Measurements from ENCODE around the gene SMCHD1. TPM values are rescaled to one million over a fixed set of nuclear protein-coding genes. Genes with fewer than 3 reads are reported as not detected.
"Not testable (repeated sequence)": the region's sequence is repeated elsewhere in the genome, so short reads cannot be mapped to it uniquely, and the experiment has no call there.

The SMCHD1 gene
- total RNA-seq, 1 donor from 2014 or later = 98.4 TPM

GRCh38 chr18:2777241-2777640 is 121.7 kb downstream of the SMCHD1 start:
- Mint-ChIP-seq H3K4me3 (no peak overlapping the region), H3K27me3 (no peaks in the 10 kb centered on the region), H3K4me1 (peaks cover 4% of the 10 kb centered on the region), H3K36me3 (ENCODE audit: low read depth) (peaks cover 65% of the 10 kb centered on the region), H3K27ac (no peak overlapping the region), H3K9me3 (no peaks in the 10 kb centered on the region)
- intact Hi-C loops (cut with micrococcal nuclease) = no loop called here
- DNase-seq = no peak

GRCh38 chr18:2780750-2781149 is 125.2 kb downstream of the SMCHD1 start:
- H3K4me1 Mint-ChIP-seq = peaks cover 6% of the 10 kb centered on the region
- intact Hi-C loops (cut with micrococcal nuclease) = loop anchor here (5.0 kb wide), 1 partner anchor 142 kb away; no protein-coding TSS in a partner anchor
- no peaks in the 10 kb centered on the region for H3K9me3 Mint-ChIP-seq
- peaks cover 58% of the 10 kb centered on the region for H3K36me3 Mint-ChIP-seq (ENCODE audit: low read depth)
- no peak for DNase-seq
- H3K27me3 Mint-ChIP-seq = no peaks in the 10 kb centered on the region
- peak overlapping the region; percentile 5 for H3K27ac Mint-ChIP-seq
- no peak overlapping the region for H3K4me3 Mint-ChIP-seq

GRCh38 chr18:2787225-2787624 is 131.7 kb downstream of the SMCHD1 start:
- no peak overlapping the region for H3K4me3 Mint-ChIP-seq
- intact Hi-C loops (cut with micrococcal nuclease) = no loop called here
- peaks cover 7% of the 10 kb centered on the region for H3K4me1 Mint-ChIP-seq
- no peaks in the 10 kb centered on the region for H3K27me3 Mint-ChIP-seq
- no peak for DNase-seq
- peaks cover 48% of the 10 kb centered on the region for H3K36me3 Mint-ChIP-seq (ENCODE audit: low read depth)
- H3K27ac Mint-ChIP-seq = peak overlapping the region; percentile 68
- H3K9me3 Mint-ChIP-seq = no peaks in the 10 kb centered on the region

DNA sequence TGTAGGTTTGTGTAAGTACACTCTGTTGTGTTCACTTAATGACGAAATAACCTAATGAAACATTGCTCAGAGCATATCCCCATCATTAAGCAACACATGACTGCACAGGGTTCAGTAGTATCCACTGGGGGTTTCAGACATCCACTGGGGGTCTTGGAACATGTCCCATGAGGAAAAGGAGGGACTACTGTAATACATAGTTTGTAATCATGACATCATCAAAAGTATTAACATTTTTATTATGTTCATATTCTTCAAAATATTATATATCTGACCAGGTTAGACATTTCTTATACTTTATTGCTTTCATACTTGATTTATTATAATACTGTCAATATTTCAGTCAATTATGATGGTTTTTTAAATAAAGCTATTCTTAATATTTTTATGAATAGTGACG is 136.9 kb downstream of the SMCHD1 start:
- Mint-ChIP-seq H3K36me3 (ENCODE audit: low read depth) (peaks cover 54% of the 10 kb centered on the region), H3K27ac (no peak overlapping the region), H3K9me3 (no peaks in the 10 kb centered on the region), H3K27me3 (no peaks in the 10 kb centered on the region), H3K4me3 (no peak overlapping the region), H3K4me1 (no peaks in the 10 kb centered on the region)
- intact Hi-C loops (cut with micrococcal nuclease) = no loop called here
- DNase-seq = no peak

DNA sequence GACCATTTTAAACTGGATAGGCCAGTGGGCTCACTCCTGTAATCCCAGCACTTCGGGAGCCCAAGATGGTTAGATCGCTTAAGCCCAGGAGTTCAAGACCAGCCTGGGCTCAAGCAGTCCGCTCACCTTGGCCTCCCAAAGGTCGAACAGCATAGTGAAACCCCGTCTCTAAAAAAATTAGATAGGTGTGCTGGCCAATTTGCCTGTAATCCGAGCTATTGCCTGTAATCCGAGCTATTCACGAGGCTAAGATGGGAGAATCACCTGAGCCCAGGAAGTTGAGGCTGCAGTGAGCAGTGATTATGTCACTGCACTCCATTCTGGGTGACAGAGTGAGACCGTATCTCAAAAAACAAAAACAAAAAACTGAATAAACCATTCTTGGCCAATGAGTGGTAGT is 138.6 kb downstream of the SMCHD1 start:
- Mint-ChIP-seq H3K36me3 (ENCODE audit: low read depth) (peaks cover 61% of the 10 kb centered on the region), H3K27ac (no peak overlapping the region), H3K9me3 (no peaks in the 10 kb centered on the region), H3K4me3 (no peak overlapping the region), H3K4me1 (no peaks in the 10 kb centered on the region), H3K27me3 (no peaks in the 10 kb centered on the region)
- intact Hi-C loops (cut with micrococcal nuclease) = no loop called here
- DNase-seq = no peak

DNA sequence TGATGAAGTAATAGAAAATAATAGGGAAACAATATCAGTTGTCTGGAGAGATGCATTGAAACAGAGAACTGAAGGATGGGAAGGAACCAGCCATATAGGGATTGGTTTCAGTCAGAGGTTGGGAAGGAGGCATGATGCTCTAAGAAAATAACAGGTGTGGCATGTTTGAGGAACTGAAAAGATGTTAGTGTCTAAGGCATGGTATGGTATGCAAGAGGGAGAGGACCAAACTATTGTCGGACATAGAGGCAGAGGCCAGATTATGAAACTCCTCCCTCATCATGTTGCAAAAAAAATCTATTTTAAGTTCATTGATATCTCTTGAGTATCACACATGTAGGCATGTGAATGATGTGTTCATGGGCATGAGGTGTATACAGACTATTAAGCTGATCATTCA is 142.4 kb downstream of the SMCHD1 start:
- intact Hi-C loops (cut with micrococcal nuclease) = no loop called here
- Mint-ChIP-seq H3K27ac (no peak overlapping the region), H3K36me3 (ENCODE audit: low read depth) (peaks cover 63% of the 10 kb centered on the region), H3K27me3 (no peaks in the 10 kb centered on the region), H3K9me3 (no peaks in the 10 kb centered on the region), H3K4me3 (no peak overlapping the region), H3K4me1 (no peaks in the 10 kb centered on the region)
- no peak for DNase-seq

DNA sequence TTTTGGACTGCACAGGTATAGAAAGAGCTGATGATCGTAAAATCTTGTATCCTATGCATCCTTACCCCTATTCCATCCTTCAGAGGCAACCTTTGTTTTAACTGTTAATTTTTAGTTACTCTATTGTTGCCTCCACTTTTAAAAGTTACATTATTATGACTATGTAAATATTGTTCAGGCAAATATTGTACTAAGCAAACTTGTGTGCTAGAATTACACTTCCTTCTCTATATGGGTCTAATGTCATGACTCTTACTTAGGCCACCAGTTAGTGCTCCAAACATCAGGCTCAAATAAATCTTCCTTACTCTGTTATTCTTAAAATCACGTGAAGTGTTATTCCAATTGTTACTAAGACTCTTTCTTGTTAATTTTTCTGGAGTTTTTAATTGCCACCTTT is 143.8 kb downstream of the SMCHD1 start:
- Mint-ChIP-seq H3K36me3 (ENCODE audit: low read depth) (peaks cover 64% of the 10 kb centered on the region), H3K4me3 (no peak overlapping the region), H3K27me3 (no peaks in the 10 kb centered on the region), H3K9me3 (no peaks in the 10 kb centered on the region), H3K27ac (no peak overlapping the region), H3K4me1 (no peaks in the 10 kb centered on the region)
- no peak for DNase-seq
- intact Hi-C loops (cut with micrococcal nuclease) = no loop called here

GRCh38 chr18:2805970-2806943 is 150.7 kb downstream of the SMCHD1 start:
- H3K4me1 Mint-ChIP-seq = peaks cover 3% of the 10 kb centered on the region
- no peak overlapping the region for H3K27ac Mint-ChIP-seq
- no peak overlapping the region for H3K4me3 Mint-ChIP-seq
- peaks cover under 1% of the 10 kb centered on the region for H3K27me3 Mint-ChIP-seq
- DNase-seq = peak; percentile 44
- H3K9me3 Mint-ChIP-seq = peaks cover 10% of the 10 kb centered on the region
- H3K36me3 Mint-ChIP-seq (ENCODE audit: low read depth) = peaks cover 35% of the 10 kb centered on the region
- intact Hi-C loops (cut with micrococcal nuclease) = no loop called here

GRCh38 chr18:2808640-2809039 is 153.1 kb downstream of the SMCHD1 start:
- H3K27me3 Mint-ChIP-seq; H3K4me3 Mint-ChIP-seq; H3K4me1 Mint-ChIP-seq; H3K27ac Mint-ChIP-seq; intact Hi-C loops (cut with micrococcal nuclease): not testable (repeated sequence)
- peak; percentile 52 for DNase-seq
- Mint-ChIP-seq H3K9me3 (peaks cover 21% of the 10 kb centered on the region), H3K36me3 (ENCODE audit: low read depth) (peaks cover 25% of the 10 kb centered on the region)

GRCh38 chr18:2809666-2810183 is 154.2 kb downstream of the SMCHD1 start:
- H3K4me3 Mint-ChIP-seq, H3K4me1 Mint-ChIP-seq, H3K27me3 Mint-ChIP-seq, H3K27ac Mint-ChIP-seq: not testable (repeated sequence)
- H3K36me3 Mint-ChIP-seq (ENCODE audit: low read depth) = peaks cover 22% of the 10 kb centered on the region
- peaks cover 25% of the 10 kb centered on the region for H3K9me3 Mint-ChIP-seq
- intact Hi-C loops (cut with micrococcal nuclease) = loop anchor here (10.0 kb wide), 1 partner anchor 345 kb away; no protein-coding TSS in a partner anchor
- DNase-seq = peak; percentile 55

- Mint-ChIP-seq H3K27ac (no peak overlapping the region), H3K4me3 (no peak overlapping the region), H3K36me3 (ENCODE audit: low read depth) (peaks cover 12% of the 10 kb centered on the region), H3K9me3 (peaks cover 32% of the 10 kb centered on the region), H3K4me1 (peaks cover 3% of the 10 kb centered on the region), H3K27me3 (peaks cover 3% of the 10 kb centered on the region)
- DNase-seq = no peak
- intact Hi-C loops (cut with micrococcal nuclease) = loop anchor here (10.0 kb wide), 1 partner anchor 343 kb away; no protein-coding TSS in a partner anchor
Measured at GRCh38 chr18:2811416-2811815, 155.9 kb downstream of the SMCHD1 start.

DNA sequence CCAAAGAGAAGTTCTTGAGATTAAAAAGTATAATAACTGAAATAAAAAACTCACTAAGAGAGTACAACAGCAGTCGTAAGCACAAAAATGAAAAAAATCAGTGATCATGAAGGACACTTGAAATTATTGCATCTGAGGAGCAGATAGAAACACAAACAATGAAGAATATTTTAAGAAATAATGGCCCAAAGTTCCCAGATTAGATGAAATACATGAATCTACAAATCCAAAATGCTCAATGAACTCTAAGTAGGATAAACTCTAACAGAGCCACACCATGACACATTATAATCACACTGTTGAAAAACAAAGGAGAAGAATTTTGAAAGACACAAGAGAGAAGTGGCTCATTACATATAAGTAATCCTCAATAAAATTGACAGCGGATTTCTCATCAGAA is 159.4 kb downstream of the SMCHD1 start:
- intact Hi-C loops (cut with micrococcal nuclease) = loop anchor here (10.0 kb wide), 1 partner anchor 340 kb away; no protein-coding TSS in a partner anchor
- H3K4me3 Mint-ChIP-seq = no peak overlapping the region
- H3K9me3 Mint-ChIP-seq = peaks cover 30% of the 10 kb centered on the region
- DNase-seq = no peak
- H3K27ac Mint-ChIP-seq = no peak overlapping the region
- no peaks in the 10 kb centered on the region for H3K4me1 Mint-ChIP-seq
- no peaks in the 10 kb centered on the region for H3K36me3 Mint-ChIP-seq (ENCODE audit: low read depth)
- H3K27me3 Mint-ChIP-seq = peaks cover 11% of the 10 kb centered on the region

GRCh38 chr18:2818281-2818680 is 162.8 kb downstream of the SMCHD1 start:
- no peak overlapping the region for H3K4me3 Mint-ChIP-seq
- no peaks in the 10 kb centered on the region for H3K4me1 Mint-ChIP-seq
- peaks cover 9% of the 10 kb centered on the region for H3K27me3 Mint-ChIP-seq
- intact Hi-C loops (cut with micrococcal nuclease) = loop anchor here (10.0 kb wide), 1 partner anchor 337 kb away; no protein-coding TSS in a partner anchor
- H3K36me3 Mint-ChIP-seq (ENCODE audit: low read depth) = no peaks in the 10 kb centered on the region
- H3K27ac Mint-ChIP-seq = no peak overlapping the region
- no peak for DNase-seq
- peaks cover 17% of the 10 kb centered on the region for H3K9me3 Mint-ChIP-seq

GRCh38 chr18:2821695-2822094 is 166.2 kb downstream of the SMCHD1 start:
- peaks cover 13% of the 10 kb centered on the region for H3K27me3 Mint-ChIP-seq

More at GRCh38 chr18:2821695-2822094, 166.2 kb downstream of the SMCHD1 start:
- Mint-ChIP-seq H3K4me3 (no peak overlapping the region), H3K27ac (no peak overlapping the region), H3K36me3 (ENCODE audit: low read depth) (no peaks in the 10 kb centered on the region), H3K4me1 (no peaks in the 10 kb centered on the region), H3K9me3 (peaks cover 13% of the 10 kb centered on the region)
- peak; percentile 27 for DNase-seq
- intact Hi-C loops (cut with micrococcal nuclease) = no loop called here

Measured in activated CD4-positive, alpha-beta T cell treated with anti-CD3 and anti-CD28 coated beads, Interleukin-2, amount 10 ng/mL, durations not matched to agents 24 days and 14 days (primary cell).